Occipital lobe (tissue), 2 donors: ENCODE measurements around the gene POLQ. TPM values are rescaled to one million over a fixed set of nuclear protein-coding genes. Genes with fewer than 3 reads are reported as not detected.
"Not testable (repeated sequence)": the region's sequence is repeated elsewhere in the genome, so short reads cannot be mapped to it uniquely, and the experiment has no call there.

Experiments
- DNase-seq: peaks from one replicate; lab custom pipeline; 2025; lab: John Stamatoyannopoulos, UW
- total RNA-seq: library from RNA; depleted of rRNA; stranded (reverse); fragments of >200 nt; gene quantifications from one replicate; pipeline ENCODE4 v1.2.3, GENCODE V29; 2014

POLQ gene
- total RNA-seq, 1 donor from 2014 or later = 1.7 TPM

DNA sequence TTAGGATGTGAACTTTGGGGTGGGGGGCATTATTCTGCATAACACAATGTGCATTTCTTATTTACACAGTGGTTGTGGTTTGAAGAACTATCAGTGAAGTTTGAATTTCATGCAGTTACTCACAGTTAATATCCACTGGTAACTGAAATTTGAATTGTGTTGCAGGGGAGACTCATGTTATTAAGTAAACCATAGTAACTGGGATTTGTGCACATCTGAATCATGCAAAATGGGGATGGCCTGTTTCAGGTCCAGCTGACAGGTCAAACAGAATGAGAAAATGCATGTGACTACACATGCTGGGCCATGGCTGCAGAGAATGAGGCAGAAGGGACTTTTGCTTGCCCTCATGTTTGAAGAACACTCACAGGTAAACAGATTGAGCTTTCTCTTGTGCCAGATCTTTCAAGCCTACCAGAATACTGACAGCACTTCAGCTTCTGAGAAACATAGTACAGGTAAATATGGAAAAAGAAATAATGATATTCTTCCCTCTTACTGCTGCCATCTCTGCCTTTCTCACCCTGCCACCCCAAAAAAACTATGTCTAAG lies 115.0 kb downstream of the POLQ start:
- DNase-seq = no peak

GRCh38 chr3:121424549-121424948 lies 121.2 kb downstream of the POLQ start:
- no peak for DNase-seq

DNA sequence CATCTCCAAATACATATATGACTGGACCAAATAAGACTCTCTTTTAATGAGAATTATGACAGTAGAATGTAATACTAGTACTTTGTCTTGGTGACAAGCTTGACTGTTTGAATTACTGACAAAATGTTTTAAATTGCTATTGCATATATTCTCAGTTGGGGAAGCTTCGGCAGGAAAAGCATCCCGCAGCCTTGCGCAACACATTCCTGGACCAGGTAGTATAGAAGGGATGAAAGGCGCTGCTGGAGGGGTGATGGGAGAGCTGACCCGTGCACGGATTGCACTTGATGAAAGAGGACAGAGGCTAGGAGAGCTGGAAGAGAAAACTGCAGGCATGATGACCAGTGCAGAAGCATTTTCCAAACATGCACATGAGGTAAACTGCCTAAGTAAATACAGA lies 127.6 kb downstream of the POLQ start:
- no peak for DNase-seq

DNA sequence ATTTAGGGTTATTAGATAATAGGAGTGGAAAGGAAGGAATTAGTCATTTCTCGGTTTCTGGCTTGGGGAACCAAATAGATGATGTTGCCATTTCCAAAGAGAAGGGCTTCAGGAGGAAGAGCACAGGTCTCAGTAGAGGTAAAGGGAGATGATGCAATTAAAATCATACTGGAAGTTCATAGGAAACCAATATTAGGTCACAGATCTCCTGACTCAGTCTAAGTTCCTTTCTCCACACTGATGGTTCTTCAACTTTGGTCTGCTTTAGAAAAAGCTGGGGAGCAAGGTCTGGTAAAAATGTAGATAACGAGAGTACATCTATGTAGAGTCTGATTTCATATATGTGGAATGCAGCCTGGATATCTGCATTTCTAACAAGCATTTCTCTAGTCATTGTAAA lies 130.9 kb downstream of the POLQ start:
- DNase-seq = no peak

- DNase-seq = no peak
Observed at GRCh38 chr3:121411523-121411922, 134.3 kb downstream of the POLQ start.

GRCh38 chr3:121405631-121406030 lies 140.2 kb downstream of the POLQ start:
- DNase-seq = no peak

DNA sequence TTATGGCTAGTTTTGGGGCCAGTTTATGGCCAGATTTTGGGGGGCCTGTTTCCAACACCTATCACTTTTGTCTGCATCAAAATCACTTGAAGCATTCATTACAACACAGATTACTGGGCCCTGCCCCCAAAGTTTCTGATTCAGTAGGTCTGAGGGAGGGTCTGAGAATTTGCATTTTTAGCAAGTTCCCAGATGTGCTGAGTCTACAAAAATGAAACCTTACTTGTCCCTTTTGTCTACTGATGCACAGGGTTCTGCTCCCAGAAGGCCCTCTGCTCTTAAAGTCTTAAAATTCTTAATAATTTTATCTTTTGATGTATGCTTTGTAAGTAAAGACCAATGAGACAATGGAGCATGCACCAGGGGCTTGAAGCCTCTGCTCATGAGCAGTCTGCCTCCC lies 146.0 kb downstream of the POLQ start:
- no peak for DNase-seq

DNA sequence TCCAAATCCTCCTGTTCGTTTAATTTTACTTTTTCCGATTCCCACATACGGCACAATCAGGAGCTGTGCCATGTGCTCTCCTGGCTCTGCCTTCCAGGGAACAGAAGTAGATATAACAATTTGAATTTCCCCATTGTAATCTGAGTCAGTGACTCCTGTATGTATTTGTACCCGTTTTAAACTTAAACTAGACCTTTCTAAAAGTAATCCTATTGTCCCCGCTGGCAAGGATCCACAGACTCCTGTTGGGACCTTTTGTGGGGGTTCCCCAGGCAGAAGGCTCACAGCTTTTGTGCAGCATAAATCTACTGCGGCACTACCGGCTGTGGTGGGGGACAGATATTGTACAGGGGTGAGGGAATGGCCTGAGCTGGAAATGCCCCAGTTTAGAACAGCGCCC lies 147.7 kb downstream of the POLQ start:
- not testable (repeated sequence) for DNase-seq

GRCh38 chr3:121395967-121396366 lies 149.8 kb downstream of the POLQ start:
- DNase-seq = not testable (repeated sequence)

DNA sequence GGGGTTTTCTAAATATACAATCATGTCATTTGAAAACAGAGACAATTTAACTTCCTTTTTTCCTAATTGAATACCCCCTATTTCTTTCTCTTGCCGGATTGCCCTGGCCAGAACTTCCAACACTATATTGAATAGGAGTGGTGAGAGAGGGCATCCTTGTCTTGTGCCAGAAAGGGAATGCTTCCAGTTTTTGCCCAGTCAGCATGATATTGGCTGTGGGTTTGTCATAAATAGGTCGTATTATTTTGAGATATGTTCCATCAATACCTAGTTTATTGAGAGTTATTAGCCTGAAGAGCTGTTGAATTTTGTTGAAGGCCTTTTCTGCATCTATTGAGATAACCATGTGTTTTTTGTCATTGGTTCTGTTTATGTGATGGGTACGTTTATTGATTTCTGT lies 157.5 kb downstream of the POLQ start:
- DNase-seq = not testable (repeated sequence)

Other genes with a start within 250 kb of the POLQ start
- gene ARGFX, start 22.0 kb upstream of the POLQ start, total RNA-seq = not detected
- 0.31 TPM for gene FBXO40, start 47.4 kb upstream of the POLQ start, total RNA-seq
- 1.9 TPM for gene HCLS1, start 114.9 kb upstream of the POLQ start, total RNA-seq
- 47.1 TPM for gene GOLGB1, start 203.8 kb upstream of the POLQ start, total RNA-seq